Adrenal gland (tissue), 5 donors: ENCODE results near the gene HOXD8.

Source experiments
- POLR2A ChIP-seq, 2 donors: fragments of 450-650 bp; IDR thresholded peaks; one replicate each; pipeline ENCODE4 v1.6.1; 2017; ENCODE audit warnings: antibody characterized with exemption in 2 of 2, mild to moderate bottlenecking in 2 of 2, moderate library complexity in 1 of 2
- TF ChIP-seq, protein P1 (sequence below), 6 experiments: fragments of 450-650 bp in 4 of 6; fragments of 200-600 bp in 2 of 6; sonication (generic) in 1 of 6; IDR thresholded peaks; 1 replicate in 5 of 6; 2 replicates in 1 of 6; pipeline versions ENCODE4 v1.5.1 to v1.8.0; 2016 to 2021; ENCODE audit warnings: antibody characterized with exemption in 6 of 6, mild to moderate bottlenecking in 2 of 6, moderate library complexity in 1 of 6
- donor health status: DM: no; HTN: no; CAD: no.

- TF ChIP-seq POLR2A (IDR thresholded peaks at IDR 0.05): no peak
- TF ChIP-seq, protein P1, sequence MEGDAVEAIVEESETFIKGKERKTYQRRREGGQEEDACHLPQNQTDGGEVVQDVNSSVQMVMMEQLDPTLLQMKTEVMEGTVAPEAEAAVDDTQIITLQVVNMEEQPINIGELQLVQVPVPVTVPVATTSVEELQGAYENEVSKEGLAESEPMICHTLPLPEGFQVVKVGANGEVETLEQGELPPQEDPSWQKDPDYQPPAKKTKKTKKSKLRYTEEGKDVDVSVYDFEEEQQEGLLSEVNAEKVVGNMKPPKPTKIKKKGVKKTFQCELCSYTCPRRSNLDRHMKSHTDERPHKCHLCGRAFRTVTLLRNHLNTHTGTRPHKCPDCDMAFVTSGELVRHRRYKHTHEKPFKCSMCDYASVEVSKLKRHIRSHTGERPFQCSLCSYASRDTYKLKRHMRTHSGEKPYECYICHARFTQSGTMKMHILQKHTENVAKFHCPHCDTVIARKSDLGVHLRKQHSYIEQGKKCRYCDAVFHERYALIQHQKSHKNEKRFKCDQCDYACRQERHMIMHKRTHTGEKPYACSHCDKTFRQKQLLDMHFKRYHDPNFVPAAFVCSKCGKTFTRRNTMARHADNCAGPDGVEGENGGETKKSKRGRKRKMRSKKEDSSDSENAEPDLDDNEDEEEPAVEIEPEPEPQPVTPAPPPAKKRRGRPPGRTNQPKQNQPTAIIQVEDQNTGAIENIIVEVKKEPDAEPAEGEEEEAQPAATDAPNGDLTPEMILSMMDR (IDR thresholded peaks at IDR 0.05): no peak
These were observed 42.0 kb downstream of the HOXD8 start for GRCh38 chr2:176171351-176172006.
